ENCODE measurements around the gene NUP88.
"Not testable (repeated sequence)": the region's sequence is repeated elsewhere in the genome, so short reads cannot be mapped to it uniquely, and the experiment has no call there.

Gene NUP88

DNA sequence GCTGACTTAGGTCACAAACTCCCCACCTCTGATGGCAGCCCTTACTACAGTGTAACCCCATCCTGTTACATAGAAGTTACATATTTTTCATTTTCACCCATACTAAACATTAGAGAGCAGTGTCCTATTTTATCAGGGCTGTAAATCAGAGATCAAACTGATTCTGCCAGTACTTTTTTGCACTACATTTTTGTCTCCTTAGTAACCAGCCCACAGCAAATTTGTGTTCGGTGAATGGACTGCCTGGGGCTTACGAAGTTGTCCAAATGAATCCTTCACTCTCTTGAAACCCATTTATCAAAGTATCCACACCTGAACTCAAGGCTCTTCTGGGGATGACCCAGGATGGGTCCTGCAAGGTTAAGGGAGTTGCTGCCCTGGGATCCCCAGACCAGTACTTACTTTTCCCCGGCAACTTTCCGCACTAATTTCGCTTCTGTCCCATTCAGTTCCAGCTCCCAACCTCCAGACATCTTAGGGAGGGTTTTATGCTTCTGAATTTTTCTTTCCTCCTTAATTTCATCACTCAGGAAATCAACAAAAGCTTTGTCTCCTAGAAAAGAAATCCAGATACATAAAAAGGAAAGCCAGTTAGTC, 18.4 kb upstream of the NUP88 start:
- Histone ChIP-seq H3K9ac (ENCODE audit: low read length in 2 of 2) (peak overlapping the region; percentile 77 to 86), H3K27ac (ENCODE audit: low read length) (no peak overlapping the region), H3K9me3 (ENCODE audit: control insufficient read depth in 2 of 2, low read length in 2 of 2) (no peaks in the 10 kb centered on the region), H3K4me3 (ENCODE audit: low read length in 2 of 2) (peak overlapping the region; percentile 69 to 88), H3K36me3 (ENCODE audit: control insufficient read depth in 2 of 2, insufficient read depth in 2 of 2, low read length in 2 of 2) (peaks cover 29% of the 10 kb centered on the region in 2 donors), H3K4me1 (ENCODE audit: control insufficient read depth, insufficient read depth, low read length) (peaks cover 17% of the 10 kb centered on the region), H3K27me3 (ENCODE audit: control insufficient read depth in 1 of 2, insufficient read depth in 2 of 2, low read length in 2 of 2) (no peaks in the 10 kb centered on the region)

DNA sequence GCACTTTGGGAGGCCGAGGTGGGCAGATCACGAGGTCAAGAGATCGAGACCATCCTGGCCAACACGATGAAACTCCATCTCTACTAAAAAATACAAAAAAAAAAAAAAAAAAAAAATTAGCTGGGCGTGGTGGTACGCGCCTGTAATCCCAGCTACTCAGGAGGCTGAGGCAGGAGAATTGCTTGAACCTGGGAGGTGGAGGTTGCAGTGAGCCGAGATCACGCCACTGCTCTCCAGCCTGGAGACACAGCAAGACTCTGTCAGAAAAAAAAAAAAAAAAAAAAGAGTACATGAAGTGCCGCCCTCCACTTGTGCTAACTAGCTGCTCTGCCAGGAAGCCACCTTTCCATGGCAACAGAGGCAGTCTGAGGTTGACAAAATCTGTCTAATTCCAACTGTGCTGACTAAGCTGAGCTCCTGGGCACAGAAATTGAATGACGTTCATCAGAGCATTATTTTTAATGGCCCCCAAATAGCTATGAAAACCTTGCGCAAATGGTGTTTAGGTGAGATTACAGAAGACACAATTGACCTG, 16.4 kb upstream of the NUP88 start:
- H3K9ac ChIP-seq (ENCODE audit: low read length in 2 of 2); H3K9me3 ChIP-seq (ENCODE audit: control insufficient read depth in 2 of 2, low read length in 2 of 2); H3K27me3 ChIP-seq (ENCODE audit: control insufficient read depth in 1 of 2, insufficient read depth in 2 of 2, low read length in 2 of 2); H3K27ac ChIP-seq (ENCODE audit: low read length); H3K4me3 ChIP-seq (ENCODE audit: low read length in 2 of 2): not testable (repeated sequence)
- peaks cover 17% of the 10 kb centered on the region for H3K4me1 ChIP-seq (ENCODE audit: control insufficient read depth, insufficient read depth, low read length)
- peaks cover 39% of the 10 kb centered on the region in 2 donors for H3K36me3 ChIP-seq (ENCODE audit: control insufficient read depth in 2 of 2, insufficient read depth in 2 of 2, low read length in 2 of 2)

DNA sequence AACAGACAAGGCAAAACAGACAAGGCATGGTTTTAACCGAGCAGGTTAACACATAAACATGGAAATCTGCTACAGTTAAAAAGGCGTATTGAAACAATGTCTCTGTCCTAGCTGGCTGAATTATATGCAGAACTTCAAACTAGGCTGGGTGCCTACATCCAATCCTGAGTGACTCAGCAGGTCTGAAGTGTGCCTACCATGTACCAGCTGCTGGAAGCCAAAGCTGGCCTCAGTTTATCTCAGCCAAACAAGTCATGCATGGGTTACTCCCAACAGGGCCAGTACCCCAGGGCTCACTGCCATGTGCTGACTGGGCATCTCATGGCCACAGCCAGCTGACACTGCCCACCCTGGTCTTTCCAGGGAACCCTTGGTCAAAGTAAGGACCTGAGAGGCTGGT, 15.5 kb upstream of the NUP88 start:
- H3K27ac ChIP-seq (ENCODE audit: low read length) = no peak overlapping the region
- H3K36me3 ChIP-seq (ENCODE audit: control insufficient read depth in 2 of 2, insufficient read depth in 2 of 2, low read length in 2 of 2) = peaks cover 45% of the 10 kb centered on the region in 2 donors
- peaks cover 16% of the 10 kb centered on the region for H3K4me1 ChIP-seq (ENCODE audit: control insufficient read depth, insufficient read depth, low read length)
- no peak overlapping the region for H3K9ac ChIP-seq (ENCODE audit: low read length in 2 of 2)
- no peak overlapping the region for H3K4me3 ChIP-seq (ENCODE audit: low read length in 2 of 2)
- no peaks in the 10 kb centered on the region for H3K9me3 ChIP-seq (ENCODE audit: control insufficient read depth in 2 of 2, low read length in 2 of 2)
- H3K27me3 ChIP-seq (ENCODE audit: control insufficient read depth in 1 of 2, insufficient read depth in 2 of 2, low read length in 2 of 2) = no peaks in the 10 kb centered on the region

DNA sequence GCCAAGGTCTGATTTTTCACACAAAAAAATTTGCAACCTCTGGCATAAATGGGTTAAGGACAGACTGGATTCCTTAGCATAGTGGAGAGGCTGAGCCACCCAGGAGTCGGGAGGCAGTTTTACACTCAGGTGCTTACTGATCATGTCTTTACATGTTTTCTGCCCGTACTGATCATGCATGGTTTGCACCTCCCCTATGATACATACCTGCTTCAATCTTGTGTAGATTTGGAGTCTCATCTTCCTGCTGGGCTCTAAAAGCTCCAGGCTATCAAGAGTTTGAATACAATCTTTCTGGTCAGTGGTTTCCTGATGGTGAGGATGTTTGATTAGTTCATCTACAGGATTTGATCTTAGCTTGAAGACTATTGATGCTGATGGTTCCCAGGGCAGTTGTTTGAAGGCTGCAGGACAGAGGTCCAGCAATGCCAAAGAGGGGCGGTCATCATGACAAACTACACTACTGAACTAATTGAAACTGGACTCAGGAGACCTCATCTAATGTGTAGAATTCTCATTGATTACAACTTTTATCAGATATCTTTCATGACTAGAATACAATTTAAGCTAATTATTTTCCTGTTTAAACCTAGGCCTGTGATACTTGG, 12.6 kb upstream of the NUP88 start:
- Histone ChIP-seq H3K36me3 (ENCODE audit: control insufficient read depth in 2 of 2, insufficient read depth in 2 of 2, low read length in 2 of 2) (peaks cover 58 to 66% of the 10 kb centered on the region in 2 donors), H3K27me3 (ENCODE audit: control insufficient read depth in 1 of 2, insufficient read depth in 2 of 2, low read length in 2 of 2) (no peaks in the 10 kb centered on the region), H3K9me3 (ENCODE audit: control insufficient read depth in 2 of 2, low read length in 2 of 2) (no peaks in the 10 kb centered on the region), H3K4me3 (ENCODE audit: low read length in 2 of 2) (no peak overlapping the region), H3K4me1 (ENCODE audit: control insufficient read depth, insufficient read depth, low read length) (peaks cover 2% of the 10 kb centered on the region), H3K9ac (ENCODE audit: low read length in 2 of 2) (no peak overlapping the region), H3K27ac (ENCODE audit: low read length) (no peak overlapping the region)

- not testable (repeated sequence) for H3K4me3 ChIP-seq (ENCODE audit: low read length in 2 of 2); H3K27ac ChIP-seq (ENCODE audit: low read length); H3K27me3 ChIP-seq (ENCODE audit: control insufficient read depth in 1 of 2, insufficient read depth in 2 of 2, low read length in 2 of 2); H3K9ac ChIP-seq (ENCODE audit: low read length in 2 of 2); H3K4me1 ChIP-seq (ENCODE audit: control insufficient read depth, insufficient read depth, low read length); H3K9me3 ChIP-seq (ENCODE audit: control insufficient read depth in 2 of 2, low read length in 2 of 2)
- H3K36me3 ChIP-seq (ENCODE audit: control insufficient read depth in 2 of 2, insufficient read depth in 2 of 2, low read length in 2 of 2) = peaks cover 60 to 67% of the 10 kb centered on the region in 2 donors
These were observed 11.8 kb upstream of the NUP88 start for GRCh38 chr17:5431234-5431633.

DNA sequence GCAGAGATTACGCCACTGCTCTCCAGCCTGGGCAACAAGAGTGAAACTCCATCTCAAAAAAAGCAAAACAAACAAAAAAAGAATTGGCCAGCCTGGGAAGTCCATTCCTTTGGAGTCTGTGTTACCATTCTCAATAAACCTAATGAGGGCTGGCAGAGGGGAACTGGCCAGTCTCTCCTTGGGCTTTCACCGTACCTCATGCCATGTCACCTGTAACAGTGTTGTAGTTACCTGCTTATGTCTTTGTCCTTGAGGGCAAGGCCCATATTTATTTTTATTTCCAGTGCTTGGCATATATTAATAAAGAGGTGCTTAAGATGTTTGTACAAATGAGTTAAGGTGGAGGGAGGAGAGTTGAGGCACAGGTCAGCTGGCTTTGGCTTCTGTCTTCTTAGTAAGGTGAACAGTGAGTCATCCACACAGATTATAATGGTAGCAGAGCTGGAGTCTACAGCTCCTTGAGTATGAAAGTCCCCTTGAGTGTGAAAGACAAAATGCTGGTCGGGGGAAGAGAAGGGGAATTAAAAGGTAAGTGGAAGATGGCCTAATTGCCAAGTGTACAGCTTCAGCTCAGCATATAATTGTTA, 11.0 kb upstream of the NUP88 start:
- Histone ChIP-seq H3K27me3 (ENCODE audit: control insufficient read depth in 1 of 2, insufficient read depth in 2 of 2, low read length in 2 of 2) (no peaks in the 10 kb centered on the region), H3K27ac (ENCODE audit: low read length) (no peak overlapping the region), H3K36me3 (ENCODE audit: control insufficient read depth in 2 of 2, insufficient read depth in 2 of 2, low read length in 2 of 2) (peaks cover 67 to 72% of the 10 kb centered on the region in 2 donors), H3K4me3 (ENCODE audit: low read length in 2 of 2) (no peak overlapping the region), H3K9me3 (ENCODE audit: control insufficient read depth in 2 of 2, low read length in 2 of 2) (no peaks in the 10 kb centered on the region), H3K4me1 (ENCODE audit: control insufficient read depth, insufficient read depth, low read length) (peaks cover 2% of the 10 kb centered on the region), H3K9ac (ENCODE audit: low read length in 2 of 2) (no peak overlapping the region)

DNA sequence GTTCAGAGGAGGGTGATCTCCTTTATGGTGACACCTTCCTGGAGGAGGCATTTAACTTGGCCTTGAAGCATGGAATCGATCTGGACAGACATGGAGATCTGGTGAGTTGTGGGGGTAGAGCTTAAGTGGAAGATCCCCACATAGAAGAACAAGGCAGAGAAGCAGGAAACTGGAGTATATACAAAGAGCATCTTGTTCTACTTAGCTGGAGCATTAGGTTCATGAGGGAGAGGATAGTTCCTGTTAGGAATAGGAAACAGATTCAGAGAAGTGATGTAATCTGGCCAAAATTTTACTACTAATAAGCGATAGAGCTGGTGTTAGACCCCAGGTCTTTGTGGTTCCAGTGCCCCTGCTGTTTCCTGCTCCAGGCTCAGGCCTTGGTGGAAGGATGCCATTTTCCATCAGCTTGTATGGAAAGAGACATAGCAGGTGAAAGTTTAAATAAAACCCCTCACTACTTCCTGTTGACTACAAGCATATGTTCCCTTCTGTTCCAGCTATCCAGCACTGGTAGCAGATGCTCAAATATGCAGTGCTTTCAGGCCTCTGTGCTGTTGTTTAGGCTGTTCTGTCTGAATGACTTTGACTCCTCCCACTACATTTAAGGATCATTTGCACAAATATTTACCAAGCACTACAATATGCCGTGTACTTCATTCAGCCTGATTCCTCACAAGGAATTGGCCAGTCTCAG, 9.9 kb upstream of the NUP88 start:
- H3K27me3 ChIP-seq (ENCODE audit: control insufficient read depth in 1 of 2, insufficient read depth in 2 of 2, low read length in 2 of 2) = no peaks in the 10 kb centered on the region
- peak overlapping the region in 1 of 2 donors; percentile 60 for H3K9ac ChIP-seq (ENCODE audit: low read length in 2 of 2)
- H3K36me3 ChIP-seq (ENCODE audit: control insufficient read depth in 2 of 2, insufficient read depth in 2 of 2, low read length in 2 of 2) = peaks cover 67 to 75% of the 10 kb centered on the region in 2 donors
- no peak overlapping the region for H3K4me3 ChIP-seq (ENCODE audit: low read length in 2 of 2)
- no peak overlapping the region for H3K27ac ChIP-seq (ENCODE audit: low read length)
- no peaks in the 10 kb centered on the region for H3K4me1 ChIP-seq (ENCODE audit: control insufficient read depth, insufficient read depth, low read length)
- H3K9me3 ChIP-seq (ENCODE audit: control insufficient read depth in 2 of 2, low read length in 2 of 2) = no peaks in the 10 kb centered on the region

DNA sequence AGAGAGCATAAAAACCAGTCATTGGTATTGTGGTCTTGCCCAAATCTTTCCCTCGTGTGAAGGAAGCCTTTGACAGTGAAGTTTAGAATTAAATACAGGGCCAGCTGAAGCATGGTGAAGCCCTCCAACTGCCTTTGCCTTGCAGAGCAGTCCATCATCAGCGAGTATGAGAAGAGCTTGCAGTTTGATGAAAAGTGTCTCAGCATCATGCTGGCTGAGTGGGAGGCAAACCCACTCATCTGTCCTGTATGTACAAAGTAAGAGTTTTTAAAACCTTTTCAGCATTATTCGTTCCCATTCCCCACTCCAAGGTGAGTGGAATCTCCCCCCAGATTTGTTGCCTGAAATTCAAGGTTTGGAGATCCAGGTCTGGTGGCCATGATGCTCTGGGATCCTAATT, 6.4 kb upstream of the NUP88 start:
- no peaks in the 10 kb centered on the region for H3K9me3 ChIP-seq (ENCODE audit: control insufficient read depth in 2 of 2, low read length in 2 of 2)
- H3K9ac ChIP-seq (ENCODE audit: low read length in 2 of 2) = no peak overlapping the region
- no peak overlapping the region for H3K4me3 ChIP-seq (ENCODE audit: low read length in 2 of 2)
- H3K27ac ChIP-seq (ENCODE audit: low read length) = no peak overlapping the region
- H3K36me3 ChIP-seq (ENCODE audit: control insufficient read depth in 2 of 2, insufficient read depth in 2 of 2, low read length in 2 of 2) = peaks cover 55 to 66% of the 10 kb centered on the region in 2 donors
- no peaks in the 10 kb centered on the region for H3K27me3 ChIP-seq (ENCODE audit: control insufficient read depth in 1 of 2, insufficient read depth in 2 of 2, low read length in 2 of 2)
- H3K4me1 ChIP-seq (ENCODE audit: control insufficient read depth, insufficient read depth, low read length) = peaks cover 6% of the 10 kb centered on the region

- H3K9ac ChIP-seq (ENCODE audit: low read length in 2 of 2) = no peak overlapping the region
- H3K4me1 ChIP-seq (ENCODE audit: control insufficient read depth, insufficient read depth, low read length) = peaks cover 12% of the 10 kb centered on the region
- H3K27me3 ChIP-seq (ENCODE audit: control insufficient read depth in 1 of 2, insufficient read depth in 2 of 2, low read length in 2 of 2) = no peaks in the 10 kb centered on the region
- H3K9me3 ChIP-seq (ENCODE audit: control insufficient read depth in 2 of 2, low read length in 2 of 2) = no peaks in the 10 kb centered on the region
- H3K27ac ChIP-seq (ENCODE audit: low read length) = no peak overlapping the region
- no peak overlapping the region for H3K4me3 ChIP-seq (ENCODE audit: low read length in 2 of 2)
- H3K36me3 ChIP-seq (ENCODE audit: control insufficient read depth in 2 of 2, insufficient read depth in 2 of 2, low read length in 2 of 2) = peaks cover 50 to 60% of the 10 kb centered on the region in 2 donors
These were observed 5.4 kb upstream of the NUP88 start for GRCh38 chr17:5424909-5425308.

DNA sequence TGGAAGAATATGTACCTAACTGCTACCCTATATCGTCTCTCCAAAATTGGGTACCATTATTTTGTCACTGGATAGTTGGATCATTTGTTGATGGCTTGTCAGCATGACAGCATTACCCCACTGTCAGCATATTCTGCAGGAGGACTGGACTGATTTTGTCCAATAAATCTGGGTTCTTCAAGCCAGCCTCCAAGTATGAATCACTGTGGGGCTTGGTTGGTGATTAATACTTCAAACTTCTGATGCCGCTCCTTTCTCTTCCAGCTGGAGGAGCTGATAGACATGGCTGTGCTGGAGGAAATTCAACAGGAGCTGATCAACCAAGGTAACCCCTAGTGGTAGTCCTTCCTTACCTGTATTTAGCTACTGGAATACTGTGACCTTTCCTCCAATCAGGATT, 3.0 kb upstream of the NUP88 start:
- Histone ChIP-seq H3K36me3 (ENCODE audit: control insufficient read depth in 2 of 2, insufficient read depth in 2 of 2, low read length in 2 of 2) (peaks cover 32 to 39% of the 10 kb centered on the region in 2 donors), H3K27me3 (ENCODE audit: control insufficient read depth in 1 of 2, insufficient read depth in 2 of 2, low read length in 2 of 2) (no peaks in the 10 kb centered on the region), H3K9ac (ENCODE audit: low read length in 2 of 2) (no peak overlapping the region), H3K27ac (ENCODE audit: low read length) (no peak overlapping the region), H3K4me1 (ENCODE audit: control insufficient read depth, insufficient read depth, low read length) (peaks cover 21% of the 10 kb centered on the region), H3K4me3 (ENCODE audit: low read length in 2 of 2) (no peak overlapping the region), H3K9me3 (ENCODE audit: control insufficient read depth in 2 of 2, low read length in 2 of 2) (no peaks in the 10 kb centered on the region)

Data from stomach smooth muscle (tissue), 2 donors.